22Rv1 (cell line): ENCODE measurements around the gene NFIA.

ENCODE experiments used
- ZFX ChIP-seq: fragments of 450-650 bp; IDR thresholded peaks from 2 replicates; pipeline ENCODE4 v1.6.1; 2017; ENCODE audit warnings: antibody characterized with exemption, borderline replicate concordance
- TF ChIP-seq, protein P1 (sequence below): fragments of 450-650 bp; IDR thresholded peaks from 2 replicates; pipeline ENCODE4 v1.5.1; 2017; ENCODE audit warnings: mild to moderate bottlenecking

GRCh38 chr1:61170328-61171238 is 88.2 kb downstream of the NFIA start:
- TF ChIP-seq, protein P1, sequence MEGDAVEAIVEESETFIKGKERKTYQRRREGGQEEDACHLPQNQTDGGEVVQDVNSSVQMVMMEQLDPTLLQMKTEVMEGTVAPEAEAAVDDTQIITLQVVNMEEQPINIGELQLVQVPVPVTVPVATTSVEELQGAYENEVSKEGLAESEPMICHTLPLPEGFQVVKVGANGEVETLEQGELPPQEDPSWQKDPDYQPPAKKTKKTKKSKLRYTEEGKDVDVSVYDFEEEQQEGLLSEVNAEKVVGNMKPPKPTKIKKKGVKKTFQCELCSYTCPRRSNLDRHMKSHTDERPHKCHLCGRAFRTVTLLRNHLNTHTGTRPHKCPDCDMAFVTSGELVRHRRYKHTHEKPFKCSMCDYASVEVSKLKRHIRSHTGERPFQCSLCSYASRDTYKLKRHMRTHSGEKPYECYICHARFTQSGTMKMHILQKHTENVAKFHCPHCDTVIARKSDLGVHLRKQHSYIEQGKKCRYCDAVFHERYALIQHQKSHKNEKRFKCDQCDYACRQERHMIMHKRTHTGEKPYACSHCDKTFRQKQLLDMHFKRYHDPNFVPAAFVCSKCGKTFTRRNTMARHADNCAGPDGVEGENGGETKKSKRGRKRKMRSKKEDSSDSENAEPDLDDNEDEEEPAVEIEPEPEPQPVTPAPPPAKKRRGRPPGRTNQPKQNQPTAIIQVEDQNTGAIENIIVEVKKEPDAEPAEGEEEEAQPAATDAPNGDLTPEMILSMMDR: no peak
- TF ChIP-seq ZFX: no peak
